K562 (cell line): ENCODE data around the gene UNC13A. TPM values are rescaled to one million over a fixed set of nuclear protein-coding genes. Genes with fewer than 3 reads are reported as not detected.

Experiments used
- ARNT ChIP-seq, 2 experiments: fragments of 450-650 bp; IDR thresholded peaks; 2 replicates each; pipeline ENCODE4 v1.6.1; 2016; ENCODE audit warnings: mild to moderate bottlenecking in 1 of 2
- CBX3 ChIP-seq, 2 experiments: IDR thresholded peaks; 1 replicate in 1 of 2; 2 replicates in 1 of 2; pipeline ENCODE4 v1.6.1; 2012; ENCODE audit warnings: inconsistent platforms in 2 of 2, low read length in 2 of 2, borderline replicate concordance in 1 of 2, control low read depth in 1 of 2
- MCM2 ChIP-seq: fragments of 450-650 bp; IDR thresholded peaks from 2 replicates; pipeline ENCODE4 v1.6.1; 2017; ENCODE audit warnings: low read depth, mild to moderate bottlenecking
- NCOA1 ChIP-seq: fragments of 450-650 bp; IDR thresholded peaks from 2 replicates; pipeline ENCODE4 v1.6.1; 2016; ENCODE audit warnings: low read depth
- NFXL1 ChIP-seq: fragments of 450-650 bp; formaldehyde crosslinking; IDR thresholded peaks from 2 replicates; pipeline ENCODE4 v1.4.0; 2021; ENCODE audit warnings: mild to moderate bottlenecking
- POLR2A ChIP-seq: fragments of 450-650 bp; conservative IDR thresholded peaks from 2 replicates; pipeline ENCODE4 v1.6.1; 2016
- PPARD ChIP-seq: fragments of 250-450 bp; sonication (Bioruptor Pico); IDR thresholded peaks from 2 replicates; pipeline ENCODE4 v1.8.0; 2022; ENCODE audit warnings: inconsistent platforms, mild to moderate bottlenecking, moderate library complexity
- RCOR1 ChIP-seq, 2 experiments: IDR thresholded peaks; 2 replicates each; pipeline ENCODE4 v1.6.1; 2012; ENCODE audit warnings: low read depth in 2 of 2, low read length in 2 of 2, borderline replicate concordance in 1 of 2, improper control_type of control experiment in 1 of 2
- SREBF2 ChIP-seq: sonication (generic); formaldehyde crosslinking; IDR thresholded peaks from 2 replicates; pipeline ENCODE4 v1.4.0; 2020; ENCODE audit warnings: mild to moderate bottlenecking, missing genetic modification reagents
- ZFP30 ChIP-seq: fragments of 250-450 bp; sonication (Bioruptor Pico); IDR thresholded peaks from 2 replicates; pipeline ENCODE4 v1.8.0; 2022; ENCODE audit warnings: moderate library complexity, mild to moderate bottlenecking, inconsistent platforms, borderline replicate concordance
- ZNF24 ChIP-seq: fragments of 450-650 bp; IDR thresholded peaks from 2 replicates; pipeline ENCODE4 v1.6.1; 2016
- ZNF507 ChIP-seq: conservative IDR thresholded peaks from 2 replicates; pipeline ENCODE4 v1.6.1; 2017; ENCODE audit warnings: missing genetic modification characterization, missing compliant biosample characterization
- polyA plus RNA-seq, 8 experiments: library from polyadenylated mRNA; depleted of rRNA in 4 of 8; stranded (reverse) in 5 of 8; unstranded in 3 of 8; fragments of >200 nt; fragmentation: Nextera tagmentation in 2 of 8; fragmentation: Illumina TruSeq in 1 of 8; extraction: Ambion mirVana in 2 of 8; extraction: Trizol in 1 of 8; gene quantifications; 2 replicates each; pipeline versions ENCODE4 v1.2.1 to v1.2.3, GENCODE V29; 2011 to 2014; ENCODE audit warnings: inconsistent platforms in 1 of 8, missing spikeins in 1 of 8
- total RNA-seq, 7 experiments: library from RNA; depleted of rRNA in 6 of 7; stranded (reverse); fragments of >200 nt in 6 of 7; fragmentation: Illumina TruSeq in 2 of 7; extraction: Trizol in 2 of 7; gene quantifications; 2 replicates each; pipeline versions ENCODE4 v1.2.1 to v1.2.3, GENCODE V29; 2011 to 2021; ENCODE audit warnings: low replicate concordance in 1 of 7
- TF ChIP-seq, protein P1 (sequence below), 2 experiments: fragments of 450-650 bp in 1 of 2; sonication (generic) in 1 of 2; formaldehyde crosslinking in 1 of 2; IDR thresholded peaks; 2 replicates each; pipeline versions ENCODE4 v1.7.1 to v1.9.0; 2016 to 2022; ENCODE audit warnings: inconsistent platforms in 1 of 2, mild to moderate bottlenecking in 1 of 2, missing genetic modification reagents in 1 of 2
- TF ChIP-seq, protein P2 (sequence below), 2 experiments: fragments of 150-350 bp in 1 of 2; IDR thresholded peaks; 2 replicates each; pipeline ENCODE4 v1.6.1; 2012 to 2016; ENCODE audit warnings: low read depth in 2 of 2, low read length in 2 of 2, mild to moderate bottlenecking in 1 of 2, moderate library complexity in 1 of 2

UNC13A gene
- total and polyA plus RNA-seq, 9 of the 15 experiments (the other 6 are each of a cell fraction or from before 2014, with no cell fraction given): 0.03 to 1.0 (median 0.25) TPM

DNA sequence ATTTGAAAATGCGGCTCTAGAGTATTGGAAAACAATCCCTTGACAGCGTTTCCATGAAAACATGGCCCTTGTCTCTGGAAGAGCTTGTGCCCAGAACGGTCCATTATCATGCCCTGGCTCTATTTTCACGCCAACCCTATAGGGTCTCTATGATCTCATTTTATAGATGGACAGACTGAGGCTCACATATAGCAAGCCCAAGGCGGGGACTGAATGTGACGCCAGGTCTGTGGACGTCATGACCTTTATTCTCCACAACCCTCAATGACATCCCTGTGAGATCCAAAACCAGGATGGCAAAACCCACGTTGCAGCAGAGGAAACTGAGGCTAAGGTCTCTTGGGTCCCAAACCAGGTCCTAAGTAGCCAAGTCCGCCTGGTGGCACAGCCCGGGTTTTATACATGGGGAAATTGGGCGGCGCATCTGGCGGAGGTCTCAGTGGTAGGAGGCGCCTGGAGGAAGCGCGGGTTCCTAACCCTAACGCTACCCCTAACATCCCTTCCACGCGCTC is 133.1 kb downstream of the UNC13A start (continued):
- TF ChIP-seq, protein P1, sequence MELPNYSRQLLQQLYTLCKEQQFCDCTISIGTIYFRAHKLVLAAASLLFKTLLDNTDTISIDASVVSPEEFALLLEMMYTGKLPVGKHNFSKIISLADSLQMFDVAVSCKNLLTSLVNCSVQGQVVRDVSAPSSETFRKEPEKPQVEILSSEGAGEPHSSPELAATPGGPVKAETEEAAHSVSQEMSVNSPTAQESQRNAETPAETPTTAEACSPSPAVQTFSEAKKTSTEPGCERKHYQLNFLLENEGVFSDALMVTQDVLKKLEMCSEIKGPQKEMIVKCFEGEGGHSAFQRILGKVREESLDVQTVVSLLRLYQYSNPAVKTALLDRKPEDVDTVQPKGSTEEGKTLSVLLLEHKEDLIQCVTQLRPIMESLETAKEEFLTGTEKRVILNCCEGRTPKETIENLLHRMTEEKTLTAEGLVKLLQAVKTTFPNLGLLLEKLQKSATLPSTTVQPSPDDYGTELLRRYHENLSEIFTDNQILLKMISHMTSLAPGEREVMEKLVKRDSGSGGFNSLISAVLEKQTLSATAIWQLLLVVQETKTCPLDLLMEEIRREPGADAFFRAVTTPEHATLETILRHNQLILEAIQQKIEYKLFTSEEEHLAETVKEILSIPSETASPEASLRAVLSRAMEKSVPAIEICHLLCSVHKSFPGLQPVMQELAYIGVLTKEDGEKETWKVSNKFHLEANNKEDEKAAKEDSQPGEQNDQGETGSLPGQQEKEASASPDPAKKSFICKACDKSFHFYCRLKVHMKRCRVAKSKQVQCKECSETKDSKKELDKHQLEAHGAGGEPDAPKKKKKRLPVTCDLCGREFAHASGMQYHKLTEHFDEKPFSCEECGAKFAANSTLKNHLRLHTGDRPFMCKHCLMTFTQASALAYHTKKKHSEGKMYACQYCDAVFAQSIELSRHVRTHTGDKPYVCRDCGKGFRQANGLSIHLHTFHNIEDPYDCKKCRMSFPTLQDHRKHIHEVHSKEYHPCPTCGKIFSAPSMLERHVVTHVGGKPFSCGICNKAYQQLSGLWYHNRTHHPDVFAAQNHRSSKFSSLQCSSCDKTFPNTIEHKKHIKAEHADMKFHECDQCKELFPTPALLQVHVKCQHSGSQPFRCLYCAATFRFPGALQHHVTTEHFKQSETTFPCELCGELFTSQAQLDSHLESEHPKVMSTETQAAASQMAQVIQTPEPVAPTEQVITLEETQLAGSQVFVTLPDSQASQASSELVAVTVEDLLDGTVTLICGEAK (IDR thresholded peaks at IDR 0.05): peak; percentile 58
- TF ChIP-seq, protein P1 (CRISPR knock-in tag; IDR thresholded peaks at IDR 0.05): no peak
- no peak for TF ChIP-seq MCM2
- 0 out of 3 replicates have a peak, but pooled peaks of 1 of the 2 experiments have one; percentile 17 for TF ChIP-seq CBX3 (IDR thresholded peaks at IDR 0.05; ENCODE audit: borderline replicate concordance in 1 of 2, low read length in 2 of 2)
- TF ChIP-seq ZFP30: no peak
- no peak for TF ChIP-seq ZNF507 (tag)
- TF ChIP-seq RCOR1 (IDR thresholded peaks at IDR 0.05; ENCODE audit: borderline replicate concordance in 1 of 2, low read depth in 2 of 2, low read length in 2 of 2): peak in 1 of 2 experiments; percentile 13; a peak in 2 of 4 replicates
- 0 out of 4 replicates have a peak, but pooled peaks have one; percentile 38 to 64 for TF ChIP-seq ARNT (IDR thresholded peaks at IDR 0.05)
- no peak for TF ChIP-seq ZNF24
- peak; percentile 46 for TF ChIP-seq POLR2A
- TF ChIP-seq PPARD: no peak
- 0 out of 2 replicates have a peak, but pooled peaks have one; percentile 41 for TF ChIP-seq NCOA1
- TF ChIP-seq, protein P2, sequence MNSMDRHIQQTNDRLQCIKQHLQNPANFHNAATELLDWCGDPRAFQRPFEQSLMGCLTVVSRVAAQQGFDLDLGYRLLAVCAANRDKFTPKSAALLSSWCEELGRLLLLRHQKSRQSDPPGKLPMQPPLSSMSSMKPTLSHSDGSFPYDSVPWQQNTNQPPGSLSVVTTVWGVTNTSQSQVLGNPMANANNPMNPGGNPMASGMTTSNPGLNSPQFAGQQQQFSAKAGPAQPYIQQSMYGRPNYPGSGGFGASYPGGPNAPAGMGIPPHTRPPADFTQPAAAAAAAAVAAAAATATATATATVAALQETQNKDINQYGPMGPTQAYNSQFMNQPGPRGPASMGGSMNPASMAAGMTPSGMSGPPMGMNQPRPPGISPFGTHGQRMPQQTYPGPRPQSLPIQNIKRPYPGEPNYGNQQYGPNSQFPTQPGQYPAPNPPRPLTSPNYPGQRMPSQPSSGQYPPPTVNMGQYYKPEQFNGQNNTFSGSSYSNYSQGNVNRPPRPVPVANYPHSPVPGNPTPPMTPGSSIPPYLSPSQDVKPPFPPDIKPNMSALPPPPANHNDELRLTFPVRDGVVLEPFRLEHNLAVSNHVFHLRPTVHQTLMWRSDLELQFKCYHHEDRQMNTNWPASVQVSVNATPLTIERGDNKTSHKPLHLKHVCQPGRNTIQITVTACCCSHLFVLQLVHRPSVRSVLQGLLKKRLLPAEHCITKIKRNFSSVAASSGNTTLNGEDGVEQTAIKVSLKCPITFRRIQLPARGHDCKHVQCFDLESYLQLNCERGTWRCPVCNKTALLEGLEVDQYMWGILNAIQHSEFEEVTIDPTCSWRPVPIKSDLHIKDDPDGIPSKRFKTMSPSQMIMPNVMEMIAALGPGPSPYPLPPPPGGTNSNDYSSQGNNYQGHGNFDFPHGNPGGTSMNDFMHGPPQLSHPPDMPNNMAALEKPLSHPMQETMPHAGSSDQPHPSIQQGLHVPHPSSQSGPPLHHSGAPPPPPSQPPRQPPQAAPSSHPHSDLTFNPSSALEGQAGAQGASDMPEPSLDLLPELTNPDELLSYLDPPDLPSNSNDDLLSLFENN (IDR thresholded peaks at IDR 0.05; ENCODE audit: low read depth in 2 of 2, low read length in 2 of 2): 0 out of 4 replicates have a peak, but pooled peaks of 1 of the 2 experiments have one; percentile 17
- no peak for TF ChIP-seq SREBF2
- no peak for TF ChIP-seq NFXL1 (CRISPR knock-in tag)
